CD4-positive, alpha-beta T cell treated with Interleukin-4 for 1 hour (primary cell): ENCODE data around the gene MAPK11.
A peak's percentile ranks its signal among the peaks of the same experiment; 100 is the strongest.

Experiments
- DNase-seq, 2 donors: peaks; one replicate each; pipeline ENCODE4 v3.0.0-alpha.2; 2020 to 2022

Gene MAPK11

DNA sequence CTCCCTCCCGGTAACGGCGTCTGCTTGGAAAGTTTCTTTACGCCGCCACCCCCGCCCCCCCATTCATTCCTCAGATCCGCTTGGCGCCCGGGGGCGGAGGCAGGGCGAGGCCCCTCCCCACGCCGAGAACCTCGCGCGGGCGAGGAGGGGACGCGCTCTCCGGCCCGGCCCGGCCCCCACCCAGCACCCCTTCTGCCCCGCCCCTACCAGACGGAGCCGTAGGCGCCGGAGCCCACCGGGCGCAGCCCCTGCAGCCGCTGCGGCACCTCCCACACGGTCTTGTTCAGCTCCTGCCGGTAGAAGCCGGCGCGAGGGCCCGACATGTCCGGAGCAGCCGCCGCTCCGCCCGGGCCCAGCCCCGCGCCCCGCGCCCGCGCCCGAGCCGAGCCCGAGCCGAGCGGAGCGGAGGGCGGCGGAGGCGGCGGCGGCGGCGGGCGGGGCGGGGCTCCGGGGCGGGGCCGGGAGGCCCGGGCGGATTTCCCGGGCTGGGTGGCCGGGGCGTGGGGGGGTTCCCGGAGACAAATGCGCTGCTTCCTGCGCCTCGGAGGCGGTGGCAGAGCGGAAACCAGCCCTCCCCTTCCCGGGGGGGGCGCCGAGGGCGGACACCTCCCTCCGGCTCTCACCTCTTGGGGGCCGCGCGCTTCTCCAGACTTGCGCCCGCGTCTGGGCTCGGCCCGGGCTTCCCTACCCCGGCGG, at the start of gene MAPK11:
TSS of gene MAPK11 (minus strand) at position 411 of the 696 bp plus-strand sequence. CDS start at position 323, 88 bp downstream.
- DNase-seq, result peak; percentile 73 to 85

DNA sequence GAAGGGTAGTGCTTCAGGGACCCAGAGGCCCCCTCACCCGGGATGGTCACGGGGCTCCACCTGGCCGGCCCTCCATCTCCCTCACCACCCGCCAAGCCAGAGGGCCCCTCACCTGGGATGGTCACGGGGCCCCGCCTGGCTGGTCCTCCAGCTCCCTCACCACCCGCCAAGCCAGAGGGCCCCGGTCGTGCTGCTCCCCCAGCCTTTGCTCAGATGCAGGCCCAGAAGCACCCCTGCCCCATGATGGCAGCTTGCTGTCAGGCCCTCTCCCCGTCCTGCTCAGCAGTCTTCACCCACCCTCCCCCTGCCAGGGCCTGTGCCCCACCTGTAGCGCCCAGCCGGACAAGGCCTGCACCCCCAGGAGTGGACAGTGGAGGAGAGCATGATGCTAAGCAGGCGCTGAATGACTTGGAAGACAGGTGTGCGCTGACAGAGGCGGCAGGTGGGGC, 49.3 kb upstream of the MAPK11 start:
- DNase-seq, result no peak

DNA sequence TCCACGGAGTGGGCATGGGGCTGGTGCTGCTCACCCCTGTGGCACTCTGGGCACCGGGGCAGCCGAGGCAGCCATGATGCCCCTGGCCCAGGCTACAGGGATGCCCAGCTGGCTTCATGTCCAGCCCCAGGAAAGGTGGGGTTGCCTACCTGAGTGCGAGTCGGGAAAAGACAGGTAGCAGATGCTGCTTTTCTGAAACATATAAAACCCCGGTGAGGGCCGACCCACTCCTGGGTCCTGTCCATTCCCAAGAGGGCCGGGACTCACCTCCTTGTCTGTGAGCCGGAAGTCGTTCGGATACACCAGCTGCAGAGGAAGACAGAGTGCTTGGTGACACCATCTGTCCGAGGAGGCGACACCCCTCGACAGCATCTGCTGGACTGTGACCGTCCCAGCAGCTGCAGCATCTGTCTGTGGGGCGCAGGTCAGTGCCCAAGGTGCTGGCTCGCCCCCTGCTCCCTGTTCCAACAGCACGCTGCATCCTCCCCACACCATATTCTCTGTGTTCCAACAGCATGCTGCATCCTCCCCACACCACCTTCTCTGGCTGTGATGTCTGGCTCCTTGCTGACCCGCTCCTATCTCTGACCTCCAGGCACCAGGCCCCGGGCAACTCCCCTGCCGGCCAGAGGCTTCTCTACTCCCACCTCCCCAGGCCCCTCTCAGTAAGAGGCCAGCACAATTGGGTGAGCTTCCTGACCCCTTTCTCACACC, 48.7 kb upstream of the MAPK11 start:
- DNase-seq, result no peak

DNA sequence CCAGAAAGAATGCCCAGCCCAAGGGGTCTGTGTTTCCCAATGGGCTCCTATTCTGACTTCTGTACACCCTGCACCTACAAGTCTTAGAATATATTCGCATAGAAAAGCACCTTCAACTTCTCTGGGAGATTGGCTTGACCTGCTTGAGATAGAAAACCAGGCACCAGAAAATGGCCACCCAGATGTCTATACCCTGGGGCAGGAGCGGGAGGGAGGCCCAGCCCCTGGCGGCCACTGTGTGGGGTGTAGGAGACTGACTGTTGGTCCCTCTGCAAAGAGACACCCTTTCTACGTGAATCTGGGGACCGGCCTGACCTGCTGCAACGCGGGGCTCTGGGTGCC, 48.1 kb upstream of the MAPK11 start:
- DNase-seq, result no peak

DNA sequence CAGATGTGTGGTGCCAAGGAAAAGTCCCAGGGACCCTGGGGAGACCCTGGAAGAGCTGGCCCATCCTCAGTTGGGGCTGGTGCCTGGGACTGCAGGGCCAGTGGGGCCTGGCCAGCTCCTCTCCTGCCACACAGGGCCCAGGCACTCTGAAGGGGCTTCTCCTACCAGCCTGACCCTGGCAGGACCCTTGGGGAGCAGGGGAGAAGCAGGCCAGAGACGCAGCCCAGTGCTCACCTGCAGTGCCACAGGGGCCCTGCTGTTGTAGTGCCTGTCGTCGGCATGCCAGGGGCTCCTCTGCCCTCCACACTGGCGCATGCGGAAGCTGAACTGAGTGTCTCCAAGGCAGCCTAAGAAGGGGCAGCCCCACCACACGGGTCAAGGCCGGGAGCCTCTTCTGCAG, 47.5 kb upstream of the MAPK11 start:
- no peak for DNase-seq

DNA sequence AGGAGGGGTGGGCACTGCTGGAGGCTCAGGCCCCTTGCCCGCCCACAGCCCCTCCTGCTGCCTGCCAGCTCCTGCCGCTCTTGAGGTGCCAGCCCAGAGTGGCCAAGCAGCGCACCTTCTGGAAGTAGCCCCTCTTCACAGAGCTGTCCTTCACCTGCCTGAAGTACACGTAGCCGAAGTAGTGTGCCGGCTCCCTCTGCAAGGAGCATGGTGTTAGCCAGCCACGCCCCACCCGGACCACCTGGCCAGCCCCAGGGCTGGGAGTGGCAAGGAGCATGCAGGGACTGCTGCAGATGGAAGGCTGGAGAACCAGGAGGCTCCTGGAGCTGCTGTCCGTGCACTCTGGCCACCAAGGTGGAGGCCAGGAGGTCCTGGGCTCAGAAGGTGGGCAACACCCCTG, 47.0 kb upstream of the MAPK11 start:
- no peak for DNase-seq

DNA sequence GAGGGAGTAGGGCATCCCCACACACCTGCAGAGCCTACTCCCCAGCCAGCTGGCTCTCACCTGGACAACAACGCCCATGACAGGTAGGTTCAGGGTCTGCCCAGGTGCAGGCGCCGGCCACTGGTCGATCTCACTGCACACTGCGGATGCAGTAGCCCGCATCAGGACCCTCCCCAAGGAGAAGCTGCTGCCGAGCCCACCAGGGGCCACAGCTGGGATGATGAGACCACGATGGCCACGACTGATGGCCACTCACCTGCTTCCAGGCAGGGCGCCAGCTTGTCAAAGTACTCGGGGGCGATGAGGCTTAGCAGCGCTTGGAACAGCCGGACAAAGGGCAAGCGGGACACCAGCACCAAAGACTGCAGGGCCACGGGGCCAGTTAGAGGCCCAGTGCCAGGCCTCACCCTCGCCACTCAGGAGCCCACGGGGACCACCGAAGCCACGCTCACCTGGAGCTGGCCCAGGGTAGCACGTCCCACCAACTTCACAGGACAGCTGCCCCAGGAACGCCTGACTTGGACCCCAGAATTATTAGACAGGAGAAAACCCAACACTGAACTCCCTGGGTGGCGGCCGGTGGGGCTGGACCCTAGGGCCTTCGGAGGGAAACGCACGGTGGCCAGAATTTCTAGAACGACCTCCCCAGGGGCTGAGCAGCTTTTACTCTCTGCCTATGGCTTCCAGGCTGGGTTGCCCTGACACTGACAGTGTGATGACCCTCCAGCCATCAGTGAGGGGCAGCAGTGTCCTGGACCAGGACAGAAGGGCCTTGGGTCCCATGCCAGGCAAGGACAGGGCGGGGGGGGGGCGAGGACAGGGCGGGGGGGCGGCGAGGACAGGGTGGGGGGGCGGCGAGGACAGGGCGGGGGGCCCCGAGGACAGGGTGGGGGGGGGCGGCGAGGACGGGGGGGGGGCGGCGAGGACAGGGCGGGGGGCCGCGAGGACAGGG, 46.2 kb upstream of the MAPK11 start:
- DNase-seq, result no peak

DNA sequence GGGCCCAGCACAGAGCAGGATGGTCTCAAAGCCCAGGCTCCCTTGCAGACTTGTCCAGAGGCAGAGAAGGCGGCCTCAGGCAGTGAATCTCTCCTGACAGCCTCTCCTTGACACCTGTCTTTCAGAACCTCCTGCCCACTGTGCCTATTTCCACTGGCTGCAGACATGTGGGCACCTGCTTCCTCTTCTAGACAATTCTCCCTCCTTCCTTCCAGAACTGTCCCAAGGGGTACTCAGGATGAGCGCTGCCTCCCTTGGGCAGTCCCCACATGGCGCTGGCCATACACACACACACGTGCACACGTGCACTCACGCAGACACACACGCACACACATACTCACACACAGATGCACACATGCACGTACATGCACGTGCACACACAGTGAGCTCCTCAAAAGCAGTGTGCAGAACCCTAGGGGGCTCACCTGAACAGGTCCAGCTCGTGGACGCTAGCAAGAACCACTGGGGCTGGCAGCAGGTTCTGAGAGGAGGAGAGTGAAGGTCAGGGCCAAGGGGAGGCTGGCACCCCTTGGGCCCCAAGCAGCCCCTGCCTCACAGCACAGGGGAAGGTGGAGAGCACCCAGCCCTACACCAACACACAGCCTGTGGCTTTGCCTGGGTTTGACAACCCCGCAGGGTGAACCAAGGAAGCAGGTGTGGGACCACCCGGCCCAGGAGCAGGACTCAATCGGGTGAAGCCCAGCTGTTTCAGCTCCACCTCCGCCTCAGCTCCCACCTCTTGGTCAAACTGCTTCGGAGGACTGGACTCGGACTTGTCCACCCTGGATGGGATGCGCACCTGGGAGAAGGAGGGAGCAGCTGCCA, 45.3 kb upstream of the MAPK11 start:
- no peak for DNase-seq

DNA sequence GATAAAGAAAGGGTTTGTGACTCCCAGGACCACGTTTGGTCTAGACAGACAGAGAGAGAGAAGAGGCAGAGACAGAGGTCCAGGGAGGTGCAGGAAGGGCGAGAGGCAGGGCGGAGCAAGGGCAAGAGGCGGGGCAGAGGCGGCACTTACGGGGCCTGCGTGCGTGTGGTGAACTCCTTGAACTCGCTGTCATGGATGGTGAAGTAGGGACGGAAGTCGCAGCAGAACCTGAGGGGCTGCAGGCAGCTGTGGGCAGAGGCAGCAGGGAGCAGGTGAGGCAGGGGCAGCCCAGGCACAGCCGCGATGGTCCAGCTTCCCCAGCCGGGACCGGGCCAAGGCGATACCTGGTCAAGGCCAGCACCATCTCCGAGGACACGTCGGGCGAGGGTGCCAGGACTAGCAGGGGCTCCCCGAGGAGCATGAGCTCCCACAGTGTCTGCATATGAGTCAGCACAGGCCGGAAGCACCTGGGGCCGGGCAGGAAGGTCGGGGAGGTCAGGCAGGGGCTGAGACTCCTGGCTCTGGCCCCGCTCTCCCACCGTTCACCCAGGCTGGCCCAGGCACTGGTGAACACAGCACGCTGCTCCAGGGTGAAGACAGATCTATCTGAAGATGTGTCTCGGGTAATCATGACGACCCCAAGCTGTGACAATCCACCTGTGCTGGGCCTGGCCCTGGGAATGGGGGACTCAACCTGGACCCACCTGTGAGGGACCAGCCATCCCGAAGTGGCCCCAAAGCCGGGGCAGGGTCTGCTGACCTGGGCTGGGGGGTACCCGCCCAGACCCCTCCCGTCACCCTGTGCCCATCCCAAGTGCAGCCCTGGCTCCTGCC, 44.5 kb upstream of the MAPK11 start:
- DNase-seq, result peak; percentile 77 to 81

DNA sequence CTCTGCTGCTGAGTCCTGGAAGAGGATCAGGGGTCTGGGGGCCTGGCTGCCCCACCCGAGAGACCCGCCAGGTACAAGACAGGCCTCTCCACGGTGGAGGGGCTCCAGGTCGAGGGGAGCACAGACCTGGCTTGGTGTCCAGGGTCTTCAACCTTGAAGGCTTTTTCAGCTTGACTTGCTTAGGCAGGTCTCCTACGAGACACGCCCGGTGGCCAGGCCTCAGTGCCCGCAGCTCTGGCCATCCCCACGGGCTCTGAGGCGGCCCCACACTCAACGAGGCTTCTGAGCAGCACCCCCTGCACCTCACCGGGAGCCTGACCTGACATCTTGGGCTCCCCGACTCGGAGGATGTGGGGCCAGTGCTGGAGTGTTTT, 43.9 kb upstream of the MAPK11 start:
- no peak for DNase-seq

DNA sequence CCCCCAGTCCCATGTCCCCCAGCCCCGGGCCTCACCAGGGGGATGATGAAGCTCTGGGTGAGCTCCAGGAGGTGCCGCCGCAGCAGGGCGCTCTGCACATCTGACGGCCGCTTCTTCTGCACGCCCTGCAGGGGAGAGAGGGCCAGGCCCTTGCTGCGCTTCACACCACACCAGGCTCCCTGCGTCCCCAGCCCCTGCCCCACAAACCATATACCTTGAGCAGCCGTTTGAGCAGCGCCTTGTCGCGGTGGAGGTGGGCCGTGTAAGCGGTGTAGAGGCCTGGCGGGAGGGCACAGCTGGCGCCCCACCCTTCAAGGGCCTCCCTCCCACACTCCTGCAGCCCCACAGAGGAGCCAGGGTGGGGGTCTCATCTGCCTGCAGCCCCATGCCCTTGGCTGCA, 43.4 kb upstream of the MAPK11 start:
- no peak for DNase-seq

DNA sequence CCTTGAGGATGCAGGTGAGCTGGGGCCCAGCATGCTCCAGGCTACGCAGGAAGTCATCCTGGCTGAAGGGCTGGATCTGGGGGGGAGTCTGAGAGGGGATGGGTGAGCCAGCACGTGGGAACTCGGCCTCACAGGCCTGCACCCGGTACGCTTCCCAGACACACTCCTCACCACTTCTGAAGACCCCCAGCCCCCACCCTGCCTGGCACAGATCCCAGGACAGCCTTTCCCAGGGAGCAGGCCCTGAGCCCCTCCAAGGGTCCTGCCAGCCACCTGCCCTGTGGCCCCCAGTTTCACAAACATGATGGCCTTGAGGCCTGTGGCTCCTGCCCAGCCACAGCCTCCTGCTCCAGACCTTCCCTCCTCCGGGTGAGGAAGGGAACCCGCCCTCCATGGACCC, 42.8 kb upstream of the MAPK11 start:
- DNase-seq, result no peak

DNA sequence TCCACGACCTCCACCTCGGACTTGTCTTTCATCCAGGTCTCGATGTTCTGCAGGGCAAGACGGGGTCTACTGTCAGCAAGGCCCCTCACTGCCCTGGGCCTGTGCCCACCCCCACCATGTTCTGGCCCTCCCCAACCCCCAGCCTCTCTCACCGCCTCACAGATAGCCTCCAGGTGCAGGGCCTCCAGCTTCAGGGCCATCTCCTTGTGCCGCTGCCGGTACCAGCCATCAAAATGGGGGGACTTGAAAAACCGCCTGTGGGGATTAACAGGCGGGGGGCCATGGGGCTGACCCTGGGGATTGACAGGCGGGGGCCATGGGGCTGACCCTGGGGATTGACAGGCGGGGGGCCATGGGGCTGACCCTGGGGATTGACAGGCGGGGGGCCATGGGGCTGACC, 42.2 kb upstream of the MAPK11 start:
- no peak for DNase-seq

DNA sequence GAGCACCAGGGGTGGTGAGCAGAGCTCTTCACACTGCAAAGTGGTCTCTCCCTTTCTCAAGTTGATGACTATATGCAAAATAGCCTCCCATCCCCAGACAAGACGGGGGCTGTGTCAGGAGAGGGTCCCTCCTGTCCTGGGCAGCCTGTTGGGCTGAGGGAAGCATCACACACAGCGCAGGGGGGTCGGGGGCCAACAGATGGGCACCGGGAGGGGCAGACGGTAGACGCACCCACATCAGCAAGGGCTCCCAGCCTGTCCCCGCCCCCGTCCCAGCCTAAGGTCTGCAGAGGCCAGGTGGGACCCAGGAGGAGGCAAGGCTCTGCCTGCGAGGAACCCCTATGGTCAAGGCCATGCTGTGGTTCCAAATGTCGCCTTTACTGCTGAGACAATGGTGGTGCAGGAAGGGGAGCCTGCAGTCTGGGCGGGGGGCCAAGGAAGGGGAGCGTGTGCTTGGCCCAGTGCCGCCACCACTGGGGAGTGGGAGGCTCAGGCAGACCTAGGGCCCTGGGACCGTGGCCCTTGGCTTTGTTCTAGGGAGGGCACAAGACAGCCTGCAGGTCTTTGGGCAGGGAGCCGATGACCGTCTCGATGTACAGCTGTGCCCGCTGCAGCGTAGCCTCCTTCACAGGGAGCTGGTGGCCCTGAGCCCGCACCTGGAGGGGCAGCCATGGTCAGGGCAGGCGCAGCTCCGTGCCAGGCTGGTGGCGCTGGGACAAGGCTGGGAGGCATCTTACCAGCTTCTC, 41.6 kb upstream of the MAPK11 start:
- DNase-seq, result no peak

DNA sequence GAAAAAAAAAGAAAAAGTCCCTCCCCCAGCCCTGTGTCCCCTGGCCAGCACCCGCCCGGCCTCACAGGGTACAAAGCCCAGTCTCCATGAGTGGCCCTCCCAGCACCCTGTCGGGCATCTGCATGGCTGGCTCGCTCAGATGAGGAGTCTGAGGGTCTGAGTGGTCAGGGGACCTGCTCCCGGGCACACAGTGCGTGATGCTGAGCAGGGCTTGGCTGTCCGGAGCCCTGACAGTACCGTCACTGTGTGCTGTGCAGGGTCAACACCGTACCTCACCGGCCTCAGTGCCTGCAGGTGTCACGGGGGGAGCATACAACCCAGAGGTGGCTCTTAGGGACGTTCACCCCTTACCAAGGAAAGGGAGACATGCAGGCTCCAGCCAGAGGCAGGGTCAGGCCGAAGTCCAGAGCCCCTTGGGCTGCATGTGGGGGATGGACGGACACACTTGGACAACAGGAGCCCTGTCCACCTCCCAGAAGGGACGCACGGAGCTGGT, 40.8 kb upstream of the MAPK11 start:
- no peak for DNase-seq

DNA sequence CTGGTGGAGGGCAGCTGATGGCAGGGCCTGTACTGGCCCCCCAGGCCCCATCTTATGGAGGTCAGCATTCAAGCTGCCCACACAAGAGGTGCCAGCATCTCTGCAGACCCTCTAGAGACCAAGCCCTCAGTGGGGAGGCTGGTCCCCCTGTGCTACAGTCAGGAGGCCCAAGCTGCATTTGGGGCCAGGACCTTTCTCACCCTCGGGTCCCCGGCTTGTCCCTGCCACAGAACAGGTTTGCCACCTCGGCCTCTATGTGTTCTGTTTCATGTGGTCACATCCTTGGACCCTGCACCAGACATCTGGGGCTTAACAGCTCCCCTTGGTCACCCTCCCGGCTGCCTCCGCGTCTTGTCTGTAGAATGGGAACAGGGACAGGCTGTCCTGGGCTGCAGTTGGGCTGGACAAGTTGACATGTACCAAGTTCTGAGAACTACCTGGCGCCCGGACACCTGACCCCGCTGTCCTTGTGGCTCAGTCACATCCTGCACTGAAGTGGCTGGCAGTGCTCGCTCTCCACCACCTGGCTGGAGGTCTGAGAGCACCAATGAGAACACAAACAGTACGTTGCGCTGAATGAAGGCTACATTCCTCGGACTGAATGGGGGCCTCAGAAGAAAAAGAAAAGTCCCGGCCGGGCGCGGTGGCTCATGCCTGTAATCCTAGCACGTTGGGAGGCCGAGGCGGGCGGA, 40.0 kb upstream of the MAPK11 start:
- no peak for DNase-seq

DNA sequence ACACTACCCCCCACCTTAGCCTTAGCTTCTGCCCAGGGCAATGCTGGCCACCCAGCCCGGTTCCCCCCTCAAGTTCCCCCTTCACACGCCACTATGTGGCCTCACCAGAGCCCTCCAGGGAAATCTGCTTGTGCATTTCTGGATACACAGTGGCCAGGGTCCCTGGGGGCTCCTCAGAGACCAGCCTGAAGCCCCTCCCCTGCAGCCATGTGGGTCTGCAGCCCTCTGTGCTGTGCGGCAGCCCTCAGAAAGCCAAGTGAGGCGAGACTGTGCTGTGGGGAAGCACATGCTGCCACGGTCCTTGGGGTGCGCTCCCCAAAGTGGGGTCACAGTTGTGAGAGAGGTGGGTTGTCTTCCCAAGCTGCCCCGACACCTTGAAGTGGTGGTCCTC, 39.4 kb upstream of the MAPK11 start:
- DNase-seq, result no peak

DNA sequence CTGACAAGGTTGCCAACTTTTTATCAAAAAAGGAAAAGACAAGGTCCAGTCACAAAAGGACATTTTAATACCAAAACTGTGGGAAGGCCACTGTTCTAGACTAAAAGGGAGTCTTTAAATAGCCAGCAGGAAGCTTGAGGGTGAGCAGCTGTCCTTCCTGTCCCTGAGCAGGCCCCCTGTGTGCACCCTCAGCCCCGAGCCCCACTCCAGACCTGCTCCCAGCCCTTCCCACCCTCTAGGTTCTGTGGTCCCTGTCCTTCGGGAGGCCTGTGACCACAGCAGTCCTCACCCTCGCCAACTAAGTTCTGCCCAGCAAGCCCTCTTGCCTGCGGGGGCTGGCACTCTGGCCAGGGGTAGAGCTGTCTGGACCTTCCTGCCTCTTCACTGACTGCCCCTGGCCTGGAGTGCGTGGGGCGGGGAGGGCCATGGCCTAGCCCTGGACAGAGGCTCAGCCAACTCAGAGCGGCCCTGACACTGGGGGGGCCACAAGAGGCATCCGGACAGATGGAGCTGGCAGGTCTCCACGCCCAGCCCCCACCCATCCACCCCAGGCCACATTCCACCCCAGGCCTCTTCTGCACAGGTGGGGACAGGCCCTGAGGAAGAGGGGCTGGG, 38.9 kb upstream of the MAPK11 start:
- no peak for DNase-seq

DNA sequence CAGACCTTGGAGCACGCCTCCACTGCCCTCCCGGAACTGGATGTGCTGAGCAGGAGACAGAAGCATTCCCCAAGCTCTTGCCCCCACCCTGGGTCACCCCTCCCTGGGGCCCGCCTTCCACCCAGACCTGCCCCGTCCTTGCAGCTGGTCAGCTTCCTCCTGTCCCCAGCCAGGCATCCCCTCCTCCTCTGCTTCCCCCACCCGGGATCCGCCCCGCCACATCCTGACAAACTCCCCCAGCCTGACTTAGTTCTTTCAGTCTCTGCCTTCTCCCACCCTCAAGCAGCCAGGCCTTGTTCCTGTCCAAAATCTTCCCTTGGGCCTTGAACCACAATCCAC, 38.4 kb upstream of the MAPK11 start:
- peak in 1 of 2 donors; percentile 54 for DNase-seq
